HG02571 (cell line): Measurements from ENCODE around the gene ARHGAP23.
"Not testable (repeated sequence)": the region's sequence is repeated elsewhere in the genome, so short reads cannot be mapped to it uniquely, and the experiment has no call there.

ENCODE experiments used
- ATAC-seq: cut with Tn5 transposase; IDR thresholded peaks from one replicate; pipeline ENCODE4 v1.9.1; 2021; ENCODE audit warnings: mild to moderate bottlenecking, moderate library complexity; ENCODE audit not compliant: unreplicated experiment

ARHGAP23 gene

GRCh38 chr17:38460716-38461630 is 32.7 kb downstream of the ARHGAP23 start:
- ATAC-seq, result no peak

DNA sequence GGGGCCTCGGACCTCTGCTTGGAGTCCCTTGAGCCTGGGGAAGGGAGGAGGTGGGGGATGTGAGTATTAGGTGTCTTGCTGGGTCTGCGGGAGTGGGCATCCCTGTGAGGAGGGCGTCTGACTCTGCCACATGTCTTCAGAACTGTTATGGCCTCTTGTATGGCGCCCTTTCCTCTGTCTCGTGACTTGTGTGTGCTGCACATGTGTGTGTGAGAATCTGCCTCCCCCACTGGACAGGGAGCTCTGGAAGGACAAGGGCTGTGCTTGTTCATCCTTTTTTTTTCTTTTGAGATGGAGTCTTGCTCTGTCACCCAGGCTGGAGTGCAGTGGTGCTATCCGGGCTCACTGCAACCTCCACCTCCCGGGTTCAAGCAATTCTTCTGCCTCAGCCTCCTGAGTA is 33.4 kb downstream of the ARHGAP23 start:
- ATAC-seq, result no peak

DNA sequence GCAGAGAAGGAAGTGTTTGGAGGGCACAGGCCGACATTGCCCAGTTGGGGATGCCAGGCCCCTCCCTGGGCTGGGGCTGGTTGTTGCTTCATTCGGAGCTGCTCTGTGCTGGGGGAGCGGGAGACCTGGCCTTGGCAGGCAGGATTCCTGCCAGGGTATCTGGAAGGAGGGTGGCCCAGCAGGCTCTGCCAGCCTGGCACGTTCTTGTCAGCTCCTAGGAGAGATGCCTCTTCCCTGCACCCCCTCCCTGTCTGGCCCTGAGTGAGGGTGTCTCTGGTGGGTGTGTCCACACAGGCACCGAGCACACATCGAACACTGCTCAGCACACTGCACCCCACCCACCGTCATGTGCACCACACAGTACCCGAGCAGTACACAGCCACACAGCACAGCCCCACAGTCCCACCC is 35.2 kb downstream of the ARHGAP23 start:
- ATAC-seq, result no peak

DNA sequence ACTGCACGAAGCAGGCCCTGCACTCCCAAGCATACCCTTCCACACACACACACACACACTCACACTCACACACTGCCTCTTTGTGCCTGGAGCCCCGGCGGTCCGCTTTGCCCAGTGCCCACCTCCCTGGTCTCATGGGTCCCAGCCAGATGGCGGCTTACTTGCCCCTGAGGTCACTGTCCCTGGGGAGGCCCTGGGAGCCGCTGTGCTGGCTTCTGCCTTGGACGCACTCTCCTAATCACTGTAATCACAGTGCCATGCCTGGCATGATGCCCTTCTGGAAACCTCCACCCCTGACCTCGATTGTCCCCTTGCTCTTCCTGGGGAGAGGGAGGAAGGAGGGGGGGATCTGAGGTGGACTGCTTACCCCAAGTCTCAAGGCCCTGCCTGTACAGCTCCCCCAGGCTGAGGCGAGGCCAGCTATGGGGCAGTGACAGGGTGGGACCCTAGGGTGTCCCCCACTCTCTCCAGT is 36.0 kb downstream of the ARHGAP23 start:
- no peak for ATAC-seq

GRCh38 chr17:38464723-38465390 is 36.6 kb downstream of the ARHGAP23 start:
- no peak for ATAC-seq

- no peak for ATAC-seq
These were observed 37.4 kb downstream of the ARHGAP23 start for GRCh38 chr17:38465391-38466345.

- ATAC-seq, result no peak
These were observed 38.4 kb downstream of the ARHGAP23 start for GRCh38 chr17:38466346-38467315.

DNA sequence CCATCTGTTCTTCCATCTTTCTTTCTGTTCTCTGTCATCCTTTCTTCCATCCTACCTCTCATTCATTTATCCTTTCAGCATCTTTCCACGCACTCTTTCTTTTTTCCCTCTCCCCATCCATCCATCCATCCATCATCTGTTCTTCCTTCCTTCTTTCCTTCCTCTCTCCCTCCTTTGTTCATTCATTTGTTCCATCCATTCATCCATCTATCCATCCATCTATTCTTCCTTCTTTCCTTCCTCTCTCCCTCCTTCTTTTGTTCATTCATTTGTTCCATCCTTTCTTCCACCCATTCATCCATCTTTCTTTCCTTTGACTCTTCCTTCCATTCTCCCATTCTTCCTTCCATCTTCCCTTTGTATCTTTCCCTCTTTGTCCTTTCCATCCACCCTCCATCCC is 39.2 kb downstream of the ARHGAP23 start:
- ATAC-seq, result no peak

- no peak for ATAC-seq
These were observed 41.6 kb downstream of the ARHGAP23 start for GRCh38 chr17:38469875-38470274.

DNA sequence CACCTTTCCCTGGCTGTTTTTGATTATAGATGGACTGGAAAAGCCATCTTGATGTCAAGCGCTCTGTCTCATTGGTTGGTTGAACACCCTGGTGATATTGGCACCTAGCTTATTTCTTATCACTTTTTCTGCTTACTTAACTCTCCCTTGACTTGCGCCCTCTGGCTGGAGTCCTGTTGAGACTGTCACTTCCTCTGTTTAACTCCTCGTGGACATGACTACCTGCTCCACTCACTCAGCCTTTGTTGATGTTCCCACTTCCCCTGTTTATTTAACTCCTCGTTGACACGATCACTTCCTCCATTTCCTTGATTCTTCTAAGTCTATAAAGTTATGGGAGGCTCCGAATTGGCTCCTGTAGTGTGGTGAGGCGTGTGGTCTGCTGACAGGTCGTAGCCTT is 43.0 kb downstream of the ARHGAP23 start:
- ATAC-seq, result not testable (repeated sequence)

DNA sequence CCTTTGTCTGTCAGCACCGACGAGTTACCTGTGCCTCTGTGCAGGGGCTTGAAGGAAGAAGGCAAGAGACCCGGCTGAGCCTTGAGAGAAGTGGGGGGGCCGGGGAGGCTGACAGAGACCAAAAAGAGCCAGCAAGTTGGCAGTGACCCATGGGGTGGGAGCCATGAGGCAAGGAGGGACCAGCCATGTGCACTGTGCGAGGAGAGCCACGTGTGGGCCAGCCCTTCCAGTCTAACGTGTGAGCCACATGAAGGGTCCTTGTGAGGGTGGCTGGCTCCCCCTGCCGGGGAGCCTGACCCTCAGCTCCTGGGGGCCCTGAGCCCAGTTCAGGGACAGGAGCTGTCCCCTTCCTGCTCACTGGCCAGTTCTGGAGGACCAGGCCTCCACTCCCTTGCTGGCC is 46.4 kb downstream of the ARHGAP23 start:
- ATAC-seq, result not testable (repeated sequence)

DNA sequence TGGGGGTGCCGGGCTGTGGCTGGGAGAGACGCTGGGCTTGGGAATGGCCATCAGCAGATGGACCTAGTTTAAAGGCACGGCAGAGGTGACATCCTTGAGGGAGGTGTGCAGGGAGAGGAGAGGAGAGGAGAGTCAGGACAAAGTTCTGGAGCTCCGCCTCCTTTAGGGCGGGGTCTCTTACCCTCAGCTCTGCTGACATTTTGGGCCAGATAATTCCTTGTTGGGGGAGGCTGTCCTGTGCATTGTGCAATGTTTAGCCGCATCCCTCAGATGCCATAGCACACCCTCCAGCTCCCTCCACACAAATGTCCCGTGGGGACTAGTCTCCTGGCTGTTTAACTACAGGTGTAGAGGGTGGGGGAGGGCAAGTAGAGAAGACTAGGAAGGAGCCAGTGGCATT is 48.3 kb downstream of the ARHGAP23 start:
- no peak for ATAC-seq

DNA sequence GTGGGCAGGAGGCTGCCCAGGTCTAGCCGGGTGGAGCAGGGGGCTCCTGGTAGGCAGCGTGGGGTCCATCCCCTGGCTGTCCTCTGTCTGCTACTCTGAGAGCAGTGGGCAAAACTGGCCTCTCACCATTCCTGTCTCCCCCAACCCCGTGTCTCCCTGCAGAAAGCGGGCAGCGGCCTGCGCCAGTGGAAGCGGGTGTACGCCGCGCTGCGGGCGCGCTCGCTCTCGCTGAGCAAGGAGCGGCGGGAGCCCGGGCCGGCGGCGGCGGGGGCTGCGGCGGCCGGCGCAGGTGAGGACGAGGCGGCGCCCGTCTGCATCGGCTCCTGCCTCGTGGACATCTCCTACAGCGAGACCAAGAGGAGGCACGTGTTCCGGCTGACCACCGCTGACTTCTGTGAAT is 49.2 kb downstream of the ARHGAP23 start:
- not testable (repeated sequence) for ATAC-seq

DNA sequence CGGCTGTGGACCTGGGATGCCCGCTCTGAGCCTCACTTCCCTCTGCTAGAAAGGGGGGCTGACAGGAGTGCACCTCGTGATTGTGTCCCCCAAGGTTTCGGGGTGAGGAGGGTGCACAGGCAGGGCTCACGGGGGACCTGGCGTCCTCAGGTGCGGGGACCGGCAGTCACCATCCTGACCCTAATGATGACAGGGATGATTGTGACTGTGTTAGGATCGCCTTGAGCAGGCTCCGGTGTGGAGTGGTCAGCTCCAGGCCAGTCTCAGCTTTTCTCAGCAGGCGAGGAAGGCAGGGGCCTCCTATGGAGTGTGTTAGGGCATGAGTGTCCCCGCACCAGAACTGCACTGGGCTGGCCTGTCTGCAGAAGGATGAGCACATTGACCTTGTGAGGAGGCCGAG is 49.7 kb downstream of the ARHGAP23 start:
- ATAC-seq, result not testable (repeated sequence)

DNA sequence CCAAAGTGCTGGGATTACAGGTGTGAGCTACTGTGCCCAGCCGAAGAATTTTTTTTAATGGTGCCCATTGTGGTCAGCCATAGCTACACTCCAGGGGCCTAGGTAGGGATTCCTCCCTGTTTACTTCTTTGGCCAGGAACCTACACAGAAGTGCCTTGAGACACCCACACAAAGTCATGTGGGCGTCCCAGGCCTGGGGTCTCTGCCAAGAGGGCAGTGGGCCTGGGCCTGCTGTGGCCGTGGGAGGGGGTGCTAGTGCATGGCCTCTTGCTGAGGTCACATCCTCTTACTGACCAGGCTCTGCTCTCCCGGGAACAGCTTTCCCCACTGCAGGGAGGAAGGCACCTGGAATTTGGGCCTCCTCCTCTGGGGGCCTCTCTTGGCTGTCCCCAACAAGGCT is 50.4 kb downstream of the ARHGAP23 start:
- ATAC-seq, result not testable (repeated sequence)

DNA sequence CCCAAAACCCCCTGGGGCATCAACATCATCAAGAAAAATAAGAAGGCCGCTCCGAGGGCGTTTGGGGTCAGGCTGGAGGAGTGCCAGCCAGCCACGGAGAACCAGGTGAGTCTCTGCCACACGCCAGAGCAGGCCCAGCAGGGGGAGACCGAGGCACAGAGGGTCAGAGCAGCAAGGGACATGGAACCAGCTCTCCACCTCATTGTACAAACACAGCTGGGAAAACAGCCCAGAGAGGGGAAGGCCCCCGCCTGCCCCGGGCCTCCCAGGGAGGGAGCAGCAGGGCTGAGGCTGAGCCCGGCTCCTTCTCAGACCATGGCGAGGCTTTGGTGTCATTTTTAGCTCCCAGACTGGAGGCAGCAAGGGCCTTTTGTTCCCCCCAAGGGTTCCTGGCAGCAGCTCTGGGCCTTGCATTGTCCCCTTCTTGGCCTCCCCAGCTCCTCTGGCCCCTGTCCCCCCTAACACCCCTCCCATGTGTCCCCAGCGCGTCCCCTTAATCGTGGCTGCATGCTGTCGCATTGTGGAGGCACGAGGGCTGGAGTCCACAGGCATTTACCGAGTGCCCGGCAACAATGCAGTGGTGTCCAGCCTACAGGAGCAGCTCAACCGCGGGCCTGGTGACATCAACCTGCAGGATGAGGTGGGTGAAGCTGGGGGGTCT is 53.9 kb downstream of the ARHGAP23 start:
- not testable (repeated sequence) for ATAC-seq

DNA sequence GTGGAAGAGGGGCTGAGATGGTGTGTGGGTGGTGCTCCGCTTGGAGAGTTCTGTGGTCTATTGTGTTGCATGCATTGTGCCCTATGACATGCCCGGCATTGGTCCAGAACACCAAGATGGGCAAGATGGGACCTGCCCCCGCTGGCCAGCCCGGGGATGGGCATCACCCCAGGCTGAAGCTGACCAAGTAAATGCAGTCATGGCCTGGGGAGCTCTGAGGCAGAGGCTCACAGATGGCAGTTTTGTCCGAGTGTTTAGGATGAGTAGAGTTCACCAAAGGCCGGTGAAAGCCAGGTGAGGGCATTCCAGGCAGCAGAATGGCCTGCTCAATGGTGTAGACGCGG is 54.4 kb downstream of the ARHGAP23 start:
- ATAC-seq, result not testable (repeated sequence)

- ATAC-seq, result not testable (repeated sequence)
These were observed 56.2 kb downstream of the ARHGAP23 start for GRCh38 chr17:38484242-38485145.
